T-helper 2 cell treated with Interferon-gamma antibody and Interleukin-4, amounts not matched to agents 5 μg/mL and 100 μg/mL, for 36 hours (primary cell): ENCODE data around the gene TMEM109.

ENCODE experiments used
- DNase-seq: peaks from one replicate; pipeline ENCODE4 v3.0.0; 2021; ENCODE audit warnings: low spot score
- H3K27ac Mint-ChIP-seq: one replicate; pipeline ENCODE4 v1.8.0; 2021; ENCODE audit warnings: mild to moderate bottlenecking, mixed read lengths
- H3K27me3 Mint-ChIP-seq: one replicate; pipeline ENCODE4 v1.8.0; 2021; ENCODE audit warnings: low read depth, mixed read lengths
- H3K36me3 Mint-ChIP-seq: one replicate; pipeline ENCODE4 v1.8.0; 2021; ENCODE audit warnings: low read depth, mixed read lengths
- H3K4me1 Mint-ChIP-seq: one replicate; pipeline ENCODE4 v1.8.0; 2021; ENCODE audit warnings: low read depth, mixed read lengths
- H3K4me3 Mint-ChIP-seq: one replicate; pipeline ENCODE4 v1.8.0; 2022; ENCODE audit warnings: mild to moderate bottlenecking, moderate library complexity, mixed read lengths
- H3K9me3 Mint-ChIP-seq: one replicate; pipeline ENCODE4 v1.8.0; 2021; ENCODE audit warnings: mixed read lengths

Gene TMEM109

GRCh38 chr11:60932605-60933356, 18.8 kb downstream of the TMEM109 start:
- no peak for DNase-seq
- Mint-ChIP-seq H3K27ac (no peak overlapping the region), H3K9me3 (no peaks in the 10 kb centered on the region), H3K4me3 (no peak overlapping the region), H3K27me3 (peaks cover 8% of the 10 kb centered on the region), H3K4me1 (no peaks in the 10 kb centered on the region), H3K36me3 (no peaks in the 10 kb centered on the region)

- H3K4me3 Mint-ChIP-seq = no peak overlapping the region
- H3K27me3 Mint-ChIP-seq = peaks cover 8% of the 10 kb centered on the region
- no peak overlapping the region for H3K27ac Mint-ChIP-seq
- no peaks in the 10 kb centered on the region for H3K36me3 Mint-ChIP-seq
- DNase-seq = no peak
- no peaks in the 10 kb centered on the region for H3K9me3 Mint-ChIP-seq
- H3K4me1 Mint-ChIP-seq = no peaks in the 10 kb centered on the region
Observed at GRCh38 chr11:60933416-60934123, 19.6 kb downstream of the TMEM109 start.

GRCh38 chr11:60934124-60934789, 20.3 kb downstream of the TMEM109 start:
- Mint-ChIP-seq H3K27ac (no peak overlapping the region), H3K4me3 (no peak overlapping the region), H3K4me1 (no peaks in the 10 kb centered on the region), H3K9me3 (no peaks in the 10 kb centered on the region), H3K27me3 (peaks cover 7% of the 10 kb centered on the region), H3K36me3 (no peaks in the 10 kb centered on the region)
- DNase-seq = no peak

GRCh38 chr11:60934790-60935605, 21.0 kb downstream of the TMEM109 start:
- no peaks in the 10 kb centered on the region for H3K36me3 Mint-ChIP-seq

GRCh38 chr11:60935676-60936442, 21.9 kb downstream of the TMEM109 start:
- H3K27me3 Mint-ChIP-seq = no peaks in the 10 kb centered on the region
- no peak overlapping the region for H3K4me3 Mint-ChIP-seq
- DNase-seq = no peak
- H3K36me3 Mint-ChIP-seq = no peaks in the 10 kb centered on the region
- no peaks in the 10 kb centered on the region for H3K4me1 Mint-ChIP-seq
- H3K27ac Mint-ChIP-seq = no peak overlapping the region
- H3K9me3 Mint-ChIP-seq = no peaks in the 10 kb centered on the region

More at GRCh38 chr11:60934790-60935605, 21.0 kb downstream of the TMEM109 start:
- Mint-ChIP-seq H3K4me3 (no peak overlapping the region), H3K4me1 (no peaks in the 10 kb centered on the region), H3K27me3 (peaks cover under 1% of the 10 kb centered on the region), H3K9me3 (no peaks in the 10 kb centered on the region), H3K27ac (no peak overlapping the region)
- no peak for DNase-seq

GRCh38 chr11:60936467-60937143, 22.6 kb downstream of the TMEM109 start:
- no peak overlapping the region for H3K4me3 Mint-ChIP-seq
- H3K9me3 Mint-ChIP-seq = no peaks in the 10 kb centered on the region
- H3K27ac Mint-ChIP-seq = no peak overlapping the region

GRCh38 chr11:60937144-60937527, 23.2 kb downstream of the TMEM109 start:
- Mint-ChIP-seq H3K4me1 (peaks cover 6% of the 10 kb centered on the region), H3K9me3 (no peaks in the 10 kb centered on the region), H3K27me3 (no peaks in the 10 kb centered on the region), H3K27ac (no peak overlapping the region), H3K4me3 (no peak overlapping the region), H3K36me3 (no peaks in the 10 kb centered on the region)
- no peak for DNase-seq

More at GRCh38 chr11:60936467-60937143, 22.6 kb downstream of the TMEM109 start:
- no peak for DNase-seq
- Mint-ChIP-seq H3K36me3 (no peaks in the 10 kb centered on the region), H3K27me3 (no peaks in the 10 kb centered on the region), H3K4me1 (peaks cover 4% of the 10 kb centered on the region)

GRCh38 chr11:60937811-60938210, 23.9 kb downstream of the TMEM109 start:
- Mint-ChIP-seq H3K27me3 (no peaks in the 10 kb centered on the region), H3K9me3 (no peaks in the 10 kb centered on the region), H3K27ac (no peak overlapping the region), H3K4me3 (no peak overlapping the region), H3K36me3 (no peaks in the 10 kb centered on the region), H3K4me1 (peaks cover 6% of the 10 kb centered on the region)
- no peak for DNase-seq

- H3K4me3 Mint-ChIP-seq = no peak overlapping the region
- H3K4me1 Mint-ChIP-seq = peaks cover 6% of the 10 kb centered on the region
- H3K27me3 Mint-ChIP-seq = no peaks in the 10 kb centered on the region
- no peak for DNase-seq
- no peaks in the 10 kb centered on the region for H3K36me3 Mint-ChIP-seq
- H3K27ac Mint-ChIP-seq = no peak overlapping the region
- H3K9me3 Mint-ChIP-seq = no peaks in the 10 kb centered on the region
Observed at GRCh38 chr11:60938500-60938899, 24.5 kb downstream of the TMEM109 start.

- no peaks in the 10 kb centered on the region for H3K9me3 Mint-ChIP-seq
- no peak overlapping the region for H3K4me3 Mint-ChIP-seq
- no peaks in the 10 kb centered on the region for H3K27me3 Mint-ChIP-seq
- no peak for DNase-seq
- H3K4me1 Mint-ChIP-seq = peaks cover 6% of the 10 kb centered on the region
- H3K36me3 Mint-ChIP-seq = no peaks in the 10 kb centered on the region
- H3K27ac Mint-ChIP-seq = no peak overlapping the region
Observed at GRCh38 chr11:60939301-60939700, 25.3 kb downstream of the TMEM109 start.

- peaks cover 6% of the 10 kb centered on the region for H3K4me1 Mint-ChIP-seq
- no peaks in the 10 kb centered on the region for H3K36me3 Mint-ChIP-seq
- no peaks in the 10 kb centered on the region for H3K9me3 Mint-ChIP-seq
- no peak for DNase-seq
- H3K27ac Mint-ChIP-seq = no peak overlapping the region
- H3K27me3 Mint-ChIP-seq = no peaks in the 10 kb centered on the region
- no peak overlapping the region for H3K4me3 Mint-ChIP-seq
Observed at GRCh38 chr11:60939855-60940254, 25.9 kb downstream of the TMEM109 start.

- Mint-ChIP-seq H3K4me1 (peaks cover 6% of the 10 kb centered on the region), H3K27me3 (peaks cover 6% of the 10 kb centered on the region), H3K36me3 (no peaks in the 10 kb centered on the region), H3K9me3 (no peaks in the 10 kb centered on the region), H3K4me3 (no peak overlapping the region), H3K27ac (no peak overlapping the region)
- DNase-seq = no peak
Observed at GRCh38 chr11:60941371-60942119, 27.6 kb downstream of the TMEM109 start.
